ENCODE data around the gene RNF14. TPM values are rescaled to one million over a fixed set of nuclear protein-coding genes. Genes with fewer than 3 reads are reported as not detected.

RNF14 gene
- total and polyA plus RNA-seq, 9 of the 15 experiments (the other 6 are each of a cell fraction or from before 2014, with no cell fraction given): 36.3 to 140 (median 75.1) TPM

- H3K9me3 ChIP-seq (replicated peaks; ENCODE audit: control insufficient read depth, insufficient read depth, low read depth, low read length): no peaks in the 10 kb centered on the region
- BruUV-seq (replicated peaks): no TSS peak
- CTCF ChIA-PET (ENCODE audit: low intra/inter-chr PET ratio): interaction anchor here (0.8 kb wide), 1 partner anchor 68 kb away, joined by 4 read pairs; no protein-coding TSS in a partner anchor
- H3K79me2 ChIP-seq (ENCODE audit: control insufficient read depth, insufficient read depth, low read length): no peaks in the 10 kb centered on the region
- POLR2A ChIA-PET: interaction anchor here (0.7 to 1.8 kb wide), 5 partner anchors 10 to 298 kb away, joined by 3 to 11 read pairs (median 4); partner anchors contain the start of gene RNF14
- H3K27ac ChIP-seq (ENCODE audit: extremely low read depth, low read depth, low read length): no peak overlapping the region
- 31% methylated on average over 16 of the region's 16 CpGs for WGBS (ENCODE audit: insufficient coverage, low coverage, missing lambda C conversion rate)
- ATAC-seq (peak; percentile 6; the same call in 2 of the 3 replicates), FAIRE-seq (no peak), DNase-seq (ENCODE audit: extremely low read depth in 1 of 4, low spot score in 3 of 4) (no peak)
- no peaks in the 10 kb centered on the region for H3K36me3 ChIP-seq (ENCODE audit: control insufficient read depth, insufficient read depth, low read length)
- in situ Hi-C loops (cut with MboI) (loop anchor here (5.0 kb wide), 2 partner anchors 75 to 260 kb away; no protein-coding TSS in a partner anchor), intact Hi-C loops (cut with micrococcal nuclease) (no loop called here)
- peaks cover 3 to 16% of the 10 kb centered on the region in 2 experiments; a peak in 4 of 5 replicates for H3K4me1 ChIP-seq (replicated peaks in 1 of 2; ENCODE audit: control insufficient read depth in 2 of 2, insufficient read depth in 2 of 2, low read length in 2 of 2)
- H3K27me3 ChIP-seq (ENCODE audit: control insufficient read depth in 2 of 2, insufficient read depth in 2 of 2, low read length in 2 of 2): peaks cover 17 to 47% of the 10 kb centered on the region in 2 experiments; a peak in 4 of 5 replicates
- no peak overlapping the region for H2AFZ ChIP-seq (ENCODE audit: low read depth, low read length)
- H3K4me2 ChIP-seq (ENCODE audit: insufficient read depth, low read length): no peak overlapping the region
- peak overlapping the region in 1 of 2 experiments; percentile 10; a peak in 2 of 4 replicates for H3K9ac ChIP-seq (ENCODE audit: insufficient read depth in 1 of 2, low read depth in 2 of 2, low read length in 2 of 2)
- H3K4me3 ChIP-seq: no peak overlapping the region
- H3K9me1 ChIP-seq (ENCODE audit: control insufficient read depth, insufficient read depth, low read length): no peaks in the 10 kb centered on the region
- peaks cover 9% of the 10 kb centered on the region; the same call in 1 of the 2 replicates for H4K20me1 ChIP-seq (replicated peaks; ENCODE audit: control insufficient read depth, insufficient read depth, low read length)
- TF ChIP-seq ZZZ3 (IDR thresholded peaks at IDR 0.05): no peak
- peak; percentile 42; the same call in 1 of the 2 replicates for TF ChIP-seq CEBPB (tag; IDR thresholded peaks at IDR 0.05)
- TF ChIP-seq PHF21A (IDR thresholded peaks at IDR 0.05; ENCODE audit: borderline replicate concordance, low read depth): no peak
- no peak for TF ChIP-seq HDAC3 (IDR thresholded peaks at IDR 0.05; ENCODE audit: borderline replicate concordance, partially characterized antibody)
- no peak for TF ChIP-seq FOXO4 (CRISPR knock-in tag; IDR thresholded peaks at IDR 0.05)
- TF ChIP-seq TFE3 (CRISPR knock-in tag; IDR thresholded peaks at IDR 0.05): no peak
- TF ChIP-seq EHMT2 (IDR thresholded peaks at IDR 0.05): no peak
- no peak for TF ChIP-seq CBFA2T3 (IDR thresholded peaks at IDR 0.05)
- no peak for TF ChIP-seq PURB (CRISPR knock-in tag; IDR thresholded peaks at IDR 0.05; ENCODE audit: low read depth)
- TF ChIP-seq ZNF184 (CRISPR knock-in tag; IDR thresholded peaks at IDR 0.05): no peak
- no peak for TF ChIP-seq E2F5 (CRISPR knock-in tag; IDR thresholded peaks at IDR 0.05)
- peak; percentile 81 for TF ChIP-seq ATF3 (IDR thresholded peaks at IDR 0.05)
- no peak for TF ChIP-seq ATF3 (CRISPR knock-in tag; conservative IDR thresholded peaks at IDR 0.05)
- TF ChIP-seq CXXC5 (CRISPR knock-in tag; IDR thresholded peaks at IDR 0.05): peak; percentile 12; the same call in 1 of the 2 replicates
- TF ChIP-seq TEAD1 (CRISPR knock-in tag; IDR thresholded peaks at IDR 0.05): no peak
- no peak for TF ChIP-seq XRCC5 (IDR thresholded peaks at IDR 0.05; ENCODE audit: low read depth, low read length)
- peak; percentile 82; the same call in 1 of the 2 replicates for TF ChIP-seq ATF4 (CRISPR knock-in tag; IDR thresholded peaks at IDR 0.05)
Measured at GRCh38 chr5:141957367-141957996, 11.4 kb upstream of the RNF14 start.

Data from K562 (cell line).